Epithelial cell of proximal tubule (primary cell): ENCODE data around the gene CLDN4. TPM values are rescaled to one million over a fixed set of nuclear protein-coding genes. Genes with fewer than 3 reads are reported as not detected.
A peak's percentile ranks its signal among the peaks of the same experiment; 100 is the strongest.
"Not testable (repeated sequence)": the region's sequence is repeated elsewhere in the genome, so short reads cannot be mapped to it uniquely, and the experiment has no call there.

ENCODE experiments used
- DNase-seq: peaks from one replicate; pipeline ENCODE4 v3.0.0-alpha.2; 2011; ENCODE audit warnings: low read depth
- H3K4me3 ChIP-seq: 2 replicates; pipeline ENCODE4 v1.5.1; 2011; ENCODE audit warnings: low read depth, mild to moderate bottlenecking, low read length
- total RNA-seq: library from RNA; depleted of rRNA; stranded (reverse); fragments of >200 nt; gene quantifications from 2 replicates; pipeline ENCODE4 v1.2.3, GENCODE V29; 2015
- TF ChIP-seq, protein P1 (sequence below): conservative IDR thresholded peaks from 2 replicates; pipeline ENCODE4 v1.5.1; 2012; ENCODE audit warnings: low read depth, mild to moderate bottlenecking, low read length

Gene CLDN4
- total RNA-seq, result 277 and 503 TPM in 2 replicates

DNA sequence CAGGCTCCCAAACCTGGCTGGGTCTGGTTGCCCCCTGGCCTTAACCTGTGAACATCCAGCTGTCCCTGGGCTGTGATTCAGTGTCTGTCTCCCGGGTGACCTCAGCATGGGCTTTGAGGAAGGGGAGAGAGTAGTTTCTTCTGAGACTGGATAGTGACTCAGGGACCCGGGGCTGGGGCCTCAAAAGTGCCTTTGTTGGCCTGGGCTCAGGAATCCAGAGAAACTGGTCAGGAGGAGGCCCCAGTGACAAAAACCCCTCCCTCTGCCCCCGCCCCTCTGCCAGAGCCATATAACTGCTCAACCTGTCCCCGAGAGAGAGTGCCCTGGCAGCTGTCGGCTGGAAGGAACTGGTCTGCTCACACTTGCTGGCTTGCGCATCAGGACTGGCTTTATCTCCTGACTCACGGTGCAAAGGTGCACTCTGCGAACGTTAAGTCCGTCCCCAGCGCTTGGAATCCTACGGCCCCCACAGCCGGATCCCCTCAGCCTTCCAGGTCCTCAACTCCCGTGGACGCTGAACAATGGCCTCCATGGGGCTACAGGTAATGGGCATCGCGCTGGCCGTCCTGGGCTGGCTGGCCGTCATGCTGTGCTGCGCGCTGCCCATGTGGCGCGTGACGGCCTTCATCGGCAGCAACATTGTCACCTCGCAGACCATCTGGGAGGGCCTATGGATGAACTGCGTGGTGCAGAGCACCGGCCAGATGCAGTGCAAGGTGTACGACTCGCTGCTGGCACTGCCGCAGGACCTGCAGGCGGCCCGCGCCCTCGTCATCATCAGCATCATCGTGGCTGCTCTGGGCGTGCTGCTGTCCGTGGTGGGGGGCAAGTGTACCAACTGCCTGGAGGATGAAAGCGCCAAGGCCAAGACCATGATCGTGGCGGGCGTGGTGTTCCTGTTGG is at the start of gene CLDN4:
Gene CLDN4, plus strand, starts transcription at position 316 of the 903 bp plus-strand sequence. Its CDS starts 206 bp downstream, at position 522.
- TF ChIP-seq, protein P1, sequence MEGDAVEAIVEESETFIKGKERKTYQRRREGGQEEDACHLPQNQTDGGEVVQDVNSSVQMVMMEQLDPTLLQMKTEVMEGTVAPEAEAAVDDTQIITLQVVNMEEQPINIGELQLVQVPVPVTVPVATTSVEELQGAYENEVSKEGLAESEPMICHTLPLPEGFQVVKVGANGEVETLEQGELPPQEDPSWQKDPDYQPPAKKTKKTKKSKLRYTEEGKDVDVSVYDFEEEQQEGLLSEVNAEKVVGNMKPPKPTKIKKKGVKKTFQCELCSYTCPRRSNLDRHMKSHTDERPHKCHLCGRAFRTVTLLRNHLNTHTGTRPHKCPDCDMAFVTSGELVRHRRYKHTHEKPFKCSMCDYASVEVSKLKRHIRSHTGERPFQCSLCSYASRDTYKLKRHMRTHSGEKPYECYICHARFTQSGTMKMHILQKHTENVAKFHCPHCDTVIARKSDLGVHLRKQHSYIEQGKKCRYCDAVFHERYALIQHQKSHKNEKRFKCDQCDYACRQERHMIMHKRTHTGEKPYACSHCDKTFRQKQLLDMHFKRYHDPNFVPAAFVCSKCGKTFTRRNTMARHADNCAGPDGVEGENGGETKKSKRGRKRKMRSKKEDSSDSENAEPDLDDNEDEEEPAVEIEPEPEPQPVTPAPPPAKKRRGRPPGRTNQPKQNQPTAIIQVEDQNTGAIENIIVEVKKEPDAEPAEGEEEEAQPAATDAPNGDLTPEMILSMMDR, result no peak
- H3K4me3 ChIP-seq, result peak within 1 kb of the TSS; percentile 70
- DNase-seq, result no peak

- no peak for DNase-seq
- TF ChIP-seq, protein P1, result no peak
- H3K4me3 ChIP-seq, result no peak overlapping the region
Measured at GRCh38 chr7:73786588-73786987, 44.2 kb upstream of the CLDN4 start.

DNA sequence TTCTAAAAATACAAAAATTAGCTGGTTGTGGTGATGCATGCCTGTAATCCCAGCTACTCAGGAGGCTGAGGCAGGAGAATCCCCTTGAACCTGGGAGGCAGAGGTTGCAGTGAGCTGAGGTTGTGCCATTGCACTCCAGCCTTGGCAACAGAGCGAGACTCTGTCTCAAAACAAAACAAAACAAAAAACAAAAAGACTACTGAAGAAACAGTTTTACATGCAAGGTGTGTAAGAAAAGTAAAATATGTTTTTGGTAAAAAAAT is 43.1 kb upstream of the CLDN4 start:
- DNase-seq, H3K4me3 ChIP-seq: not testable (repeated sequence)

DNA sequence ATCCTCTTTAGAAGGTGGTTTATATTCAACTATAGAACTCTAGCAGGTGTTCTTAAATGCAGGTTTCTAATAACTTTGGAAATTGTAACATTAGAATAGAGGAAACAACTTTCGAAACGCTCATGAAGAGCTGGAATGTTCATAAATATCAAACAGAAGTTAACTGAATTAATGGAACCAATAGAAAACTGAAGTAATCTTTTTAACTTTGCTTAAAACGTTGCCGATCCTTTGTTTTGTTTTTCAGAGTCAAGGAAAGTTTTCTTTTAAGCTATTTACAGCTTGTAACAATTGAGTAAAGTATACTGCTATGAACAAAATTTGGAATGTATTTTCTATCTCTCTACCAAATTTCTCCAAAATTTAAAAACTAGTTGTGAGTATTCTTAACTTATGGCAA is 41.7 kb upstream of the CLDN4 start:
- no peak overlapping the region for H3K4me3 ChIP-seq
- no peak for DNase-seq
- TF ChIP-seq, protein P1, result no peak

GRCh38 chr7:73791170-73791690 is 39.6 kb upstream of the CLDN4 start:
- DNase-seq, H3K4me3 ChIP-seq: not testable (repeated sequence)

DNA sequence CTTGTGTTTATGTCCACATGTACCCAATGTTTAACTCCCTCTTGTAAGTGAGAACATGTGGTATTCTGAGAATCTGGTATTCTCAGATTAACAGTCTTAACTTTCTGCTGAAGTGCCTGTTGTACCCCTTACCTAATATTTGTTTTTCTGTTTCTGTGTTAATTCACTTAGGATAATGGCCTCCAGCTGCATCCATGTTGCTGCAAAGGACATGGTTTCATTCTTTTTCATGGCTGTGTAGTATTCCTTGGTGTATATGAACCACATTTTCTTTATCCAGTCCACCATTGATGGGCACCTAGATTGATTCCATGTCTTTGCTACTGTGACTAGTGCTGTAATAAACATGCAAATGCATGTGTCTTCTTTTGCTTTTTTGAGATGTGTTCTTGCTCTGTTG is 35.6 kb upstream of the CLDN4 start:
- not testable (repeated sequence) for DNase-seq, H3K4me3 ChIP-seq

- DNase-seq, result not testable (repeated sequence)
Measured at GRCh38 chr7:73796656-73797055, 34.1 kb upstream of the CLDN4 start.

GRCh38 chr7:73797176-73797575 is 33.6 kb upstream of the CLDN4 start:
- not testable (repeated sequence) for H3K4me3 ChIP-seq, DNase-seq

More at GRCh38 chr7:73796656-73797055, 34.1 kb upstream of the CLDN4 start:
- H3K4me3 ChIP-seq, result not testable (repeated sequence)

GRCh38 chr7:73799282-73800141 is 31.3 kb upstream of the CLDN4 start:
- TF ChIP-seq, protein P1, result no peak
- no peak for DNase-seq
- H3K4me3 ChIP-seq, result no peak overlapping the region
